ENCODE measurements around the gene ADGRL4.

- no peak for TF ChIP-seq CTCF (IDR thresholded peaks at IDR 0.05)
- no peak for TF ChIP-seq POLR2A (IDR thresholded peaks at IDR 0.05)
These were observed 1.6 kb downstream of the ADGRL4 start for GRCh38 chr1:79004916-79005315.

Measured in esophagus squamous epithelium (tissue), 4 donors.